MG63 (cell line): Measurements from ENCODE around the gene IP6K1. TPM values are rescaled to one million over a fixed set of nuclear protein-coding genes. Genes with fewer than 3 reads are reported as not detected.
A peak's percentile ranks its signal among the peaks of the same experiment; 100 is the strongest.
"Not testable (repeated sequence)": the region's sequence is repeated elsewhere in the genome, so short reads cannot be mapped to it uniquely, and the experiment has no call there.

Source experiments
- DNase-seq: peaks from one replicate; pipeline ENCODE4 v3.0.0-alpha.2; 2020
- H3K27me3 ChIP-seq: fragments of 250-450 bp; sonication (Bioruptor Pico); 2 replicates; pipeline ENCODE4 v1.5.1; 2020; ENCODE audit warnings: mild to moderate bottlenecking, moderate library complexity
- H3K36me3 ChIP-seq: fragments of 250-450 bp; sonication (Bioruptor Pico); 2 replicates; pipeline ENCODE4 v1.5.1; 2020; ENCODE audit warnings: mild to moderate bottlenecking, moderate library complexity
- H3K4me3 ChIP-seq: fragments of 250-450 bp; sonication (Bioruptor Pico); 2 replicates; pipeline ENCODE4 v1.5.1; 2020; ENCODE audit warnings: mild to moderate bottlenecking, moderate library complexity
- H3K9me3 ChIP-seq: fragments of 250-450 bp; sonication (Bioruptor Pico); 2 replicates; pipeline ENCODE4 v1.5.1; 2020; ENCODE audit warnings: mild to moderate bottlenecking, moderate library complexity
- total RNA-seq: library from RNA; depleted of rRNA; stranded (reverse); fragments of >200 nt; shearing (Covaris generic); gene quantifications from 2 replicates; pipeline ENCODE4 v1.2.3, GENCODE V29; 2014; ENCODE audit warnings: low replicate concordance

IP6K1 gene
- total RNA-seq, 1 experiment from 2014 or later, result 19.5 TPM

GRCh38 chr3:49712631-49713317 lies 73.6 kb downstream of the IP6K1 start:
- Histone ChIP-seq H3K9me3 (no peaks in the 10 kb centered on the region), H3K27me3 (no peaks in the 10 kb centered on the region), H3K36me3 (no peaks in the 10 kb centered on the region), H3K4me3 (no peak overlapping the region)
- DNase-seq, result no peak

- H3K9me3 ChIP-seq, result no peaks in the 10 kb centered on the region
- DNase-seq, result no peak
- H3K27me3 ChIP-seq, result no peaks in the 10 kb centered on the region
These were observed 74.2 kb downstream of the IP6K1 start for GRCh38 chr3:49712166-49712565.

DNA sequence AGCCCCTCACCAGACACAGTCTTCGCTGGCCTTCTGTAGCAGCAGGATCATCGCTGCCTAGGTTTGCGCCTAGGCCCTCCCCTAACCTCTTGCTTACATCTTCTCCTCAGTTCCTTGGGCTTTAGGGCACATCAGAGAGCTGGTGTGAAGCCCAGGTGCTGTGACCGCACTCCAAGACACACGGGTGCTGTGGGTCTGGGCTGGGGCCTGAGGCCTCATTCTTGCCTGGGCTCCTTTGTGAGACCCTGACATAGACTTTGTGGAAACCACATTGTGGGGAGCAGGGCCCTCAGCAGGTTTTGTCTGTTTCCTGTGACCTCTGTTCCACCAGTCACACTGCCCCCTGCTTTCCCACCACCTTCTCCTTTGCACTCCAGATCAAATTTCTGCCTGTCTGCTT lies 74.9 kb downstream of the IP6K1 start:
- Histone ChIP-seq H3K4me3 (no peak overlapping the region), H3K9me3 (no peaks in the 10 kb centered on the region), H3K36me3 (no peaks in the 10 kb centered on the region), H3K27me3 (no peaks in the 10 kb centered on the region)
- no peak for DNase-seq

More at GRCh38 chr3:49712166-49712565, 74.2 kb downstream of the IP6K1 start:
- no peaks in the 10 kb centered on the region for H3K36me3 ChIP-seq
- no peak overlapping the region for H3K4me3 ChIP-seq

GRCh38 chr3:49709852-49710251 lies 76.5 kb downstream of the IP6K1 start:
- no peak for DNase-seq
- H3K4me3 ChIP-seq, result no peak overlapping the region
- no peaks in the 10 kb centered on the region for H3K36me3 ChIP-seq
- no peaks in the 10 kb centered on the region for H3K9me3 ChIP-seq
- H3K27me3 ChIP-seq, result no peaks in the 10 kb centered on the region

DNA sequence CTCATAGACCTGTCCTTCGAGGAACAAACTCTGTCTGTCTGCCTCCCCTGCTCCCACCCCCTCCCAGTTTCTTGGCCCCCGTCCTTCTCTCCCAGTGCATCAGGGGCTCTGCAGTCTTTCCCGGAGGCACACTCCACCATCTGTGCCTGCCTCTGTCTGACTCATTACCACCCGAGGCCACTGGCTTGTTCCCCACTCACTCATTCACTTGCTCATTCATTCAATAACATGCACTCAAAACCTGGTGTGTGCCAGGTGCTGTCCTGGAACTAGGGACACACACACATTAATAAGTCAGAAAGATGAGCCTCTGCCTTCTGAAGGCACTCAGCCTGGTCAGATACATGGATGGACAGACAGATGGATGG lies 79.2 kb downstream of the IP6K1 start:
- Histone ChIP-seq H3K27me3 (no peaks in the 10 kb centered on the region), H3K9me3 (no peaks in the 10 kb centered on the region), H3K4me3 (no peak overlapping the region), H3K36me3 (no peaks in the 10 kb centered on the region)
- DNase-seq, result peak; percentile 57

- Histone ChIP-seq H3K9me3 (no peaks in the 10 kb centered on the region), H3K36me3 (no peaks in the 10 kb centered on the region), H3K27me3 (no peaks in the 10 kb centered on the region), H3K4me3 (no peak overlapping the region)
- DNase-seq, result no peak
These were observed 79.8 kb downstream of the IP6K1 start for GRCh38 chr3:49706456-49707112.

DNA sequence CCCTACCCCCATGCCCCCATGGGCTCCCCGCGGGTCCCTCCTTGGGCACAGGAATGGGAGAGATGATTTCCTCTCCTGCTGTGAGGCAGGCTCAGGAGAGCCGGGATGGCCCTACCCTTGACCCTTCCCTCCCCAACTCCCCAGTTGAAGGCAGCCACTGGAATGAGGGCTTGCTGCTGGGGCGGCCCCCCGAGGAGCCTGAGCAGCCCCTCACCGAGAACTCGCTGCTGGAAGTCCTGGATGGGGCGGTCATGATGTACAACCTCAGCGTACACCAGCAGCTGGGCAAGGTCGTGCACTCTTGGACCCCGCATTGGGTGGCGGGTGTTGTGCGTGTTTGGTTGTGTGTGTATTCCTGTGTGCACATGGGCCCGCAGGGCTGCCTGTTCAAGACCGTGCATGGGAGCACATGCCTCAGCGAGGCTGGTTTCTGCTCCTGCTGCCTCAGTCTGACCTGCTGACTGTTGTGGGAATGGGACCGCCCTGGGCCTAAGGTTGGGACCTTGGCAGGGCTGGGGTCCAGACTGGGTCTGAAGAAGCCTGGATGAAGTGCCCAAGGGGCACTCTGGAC lies 80.9 kb downstream of the IP6K1 start:
- Histone ChIP-seq H3K4me3 (no peak overlapping the region), H3K27me3 (no peaks in the 10 kb centered on the region), H3K9me3 (no peaks in the 10 kb centered on the region), H3K36me3 (no peaks in the 10 kb centered on the region)
- DNase-seq, result no peak

- H3K9me3 ChIP-seq, result no peaks in the 10 kb centered on the region
- no peak overlapping the region for H3K4me3 ChIP-seq
- DNase-seq, result no peak
- H3K27me3 ChIP-seq, result no peaks in the 10 kb centered on the region
- no peaks in the 10 kb centered on the region for H3K36me3 ChIP-seq
These were observed 81.7 kb downstream of the IP6K1 start for GRCh38 chr3:49704629-49705028.

- DNase-seq, result no peak
- no peaks in the 10 kb centered on the region for H3K27me3 ChIP-seq
- no peak overlapping the region for H3K4me3 ChIP-seq
- no peaks in the 10 kb centered on the region for H3K9me3 ChIP-seq
- H3K36me3 ChIP-seq, result no peaks in the 10 kb centered on the region
These were observed 82.4 kb downstream of the IP6K1 start for GRCh38 chr3:49703956-49704355.

DNA sequence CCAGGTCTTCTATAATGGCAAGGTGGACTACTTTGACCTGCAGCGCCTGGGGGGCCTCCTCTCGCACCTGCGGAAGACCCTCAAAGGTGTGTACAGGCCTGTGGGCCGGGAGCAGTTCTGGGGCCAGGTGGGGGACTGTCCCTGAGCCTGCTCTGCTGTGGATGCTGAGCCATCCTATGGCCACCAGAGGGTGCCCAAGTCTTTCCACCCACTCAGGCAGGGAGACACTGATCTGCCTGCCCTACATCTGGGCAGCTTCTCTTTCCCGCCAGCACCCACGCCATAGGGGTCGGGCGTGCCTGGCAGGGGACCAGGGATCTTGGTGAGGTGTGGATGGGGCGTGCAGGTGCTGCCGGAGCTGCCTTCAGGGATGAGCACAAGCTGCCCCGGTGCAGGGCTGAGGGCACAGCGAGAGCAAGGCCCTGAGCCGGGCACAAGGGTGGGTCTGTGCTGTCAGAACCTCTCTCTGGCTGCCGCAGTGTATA lies 82.9 kb downstream of the IP6K1 start:
- DNase-seq, result peak; percentile 49
- Histone ChIP-seq H3K9me3 (no peaks in the 10 kb centered on the region), H3K4me3 (no peak overlapping the region), H3K27me3 (no peaks in the 10 kb centered on the region), H3K36me3 (no peaks in the 10 kb centered on the region)

- DNase-seq, result no peak
- no peaks in the 10 kb centered on the region for H3K9me3 ChIP-seq
- H3K4me3 ChIP-seq, result no peak overlapping the region
- H3K36me3 ChIP-seq, result no peaks in the 10 kb centered on the region
- H3K27me3 ChIP-seq, result no peaks in the 10 kb centered on the region
These were observed 83.7 kb downstream of the IP6K1 start for GRCh38 chr3:49702672-49703071.

- Histone ChIP-seq H3K27me3 (no peaks in the 10 kb centered on the region), H3K36me3 (no peaks in the 10 kb centered on the region), H3K9me3 (no peaks in the 10 kb centered on the region), H3K4me3 (no peak overlapping the region)
- no peak for DNase-seq
These were observed 84.8 kb downstream of the IP6K1 start for GRCh38 chr3:49701388-49702077.

- DNase-seq, result no peak
- H3K9me3 ChIP-seq, result no peaks in the 10 kb centered on the region
- no peak overlapping the region for H3K4me3 ChIP-seq
- H3K36me3 ChIP-seq, result no peaks in the 10 kb centered on the region
- H3K27me3 ChIP-seq, result no peaks in the 10 kb centered on the region
These were observed 85.8 kb downstream of the IP6K1 start for GRCh38 chr3:49700453-49701128.

- no peaks in the 10 kb centered on the region for H3K9me3 ChIP-seq
- no peak overlapping the region for H3K4me3 ChIP-seq
- H3K27me3 ChIP-seq, result no peaks in the 10 kb centered on the region
- no peak for DNase-seq
- H3K36me3 ChIP-seq, result no peaks in the 10 kb centered on the region
These were observed 86.3 kb downstream of the IP6K1 start for GRCh38 chr3:49700014-49700413.

DNA sequence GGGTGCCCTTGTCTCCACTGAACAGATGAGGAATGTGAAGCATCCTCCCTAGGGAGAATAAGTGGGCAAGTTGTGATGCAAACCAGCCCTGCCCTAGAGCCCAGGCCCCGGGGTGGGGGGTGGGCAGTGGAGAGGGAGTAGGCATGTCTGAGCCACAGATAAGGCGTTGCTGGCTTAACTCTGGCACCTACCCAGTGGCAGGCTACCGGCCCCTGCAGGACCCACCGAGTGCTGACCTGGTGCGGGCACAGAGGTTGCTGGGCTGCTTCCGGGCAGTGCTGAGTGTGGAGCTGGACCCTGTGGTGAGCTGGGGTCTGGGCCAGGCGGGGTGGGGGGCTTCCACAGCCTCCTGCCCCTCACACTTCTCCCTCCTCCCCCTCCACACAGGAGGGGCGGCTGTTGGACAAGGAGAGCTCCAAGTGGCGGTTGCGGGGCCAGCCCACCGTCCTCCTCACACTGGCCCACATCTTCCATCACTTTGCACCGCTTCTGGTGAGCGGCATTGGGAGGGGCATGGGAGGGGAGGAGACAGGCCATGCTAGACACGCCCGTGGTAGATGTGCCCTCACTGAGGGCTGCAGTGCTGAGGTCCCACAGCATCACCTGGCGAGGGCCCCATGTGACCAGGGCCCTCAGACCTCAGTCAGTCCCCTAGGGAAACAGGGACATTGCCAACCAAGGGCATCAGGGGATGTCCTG lies 86.9 kb downstream of the IP6K1 start:
- H3K36me3 ChIP-seq, result no peaks in the 10 kb centered on the region
- H3K4me3 ChIP-seq, result no peak overlapping the region
- no peaks in the 10 kb centered on the region for H3K9me3 ChIP-seq
- no peaks in the 10 kb centered on the region for H3K27me3 ChIP-seq
- no peak for DNase-seq

- H3K36me3 ChIP-seq, DNase-seq, H3K4me3 ChIP-seq, H3K27me3 ChIP-seq, H3K9me3 ChIP-seq: not testable (repeated sequence)
These were observed 90.9 kb downstream of the IP6K1 start for GRCh38 chr3:49695350-49696015.
